ENCODE data around the gene KCNN3.
A peak's percentile ranks its signal among the peaks of the same experiment; 100 is the strongest.

Gene KCNN3

DNA sequence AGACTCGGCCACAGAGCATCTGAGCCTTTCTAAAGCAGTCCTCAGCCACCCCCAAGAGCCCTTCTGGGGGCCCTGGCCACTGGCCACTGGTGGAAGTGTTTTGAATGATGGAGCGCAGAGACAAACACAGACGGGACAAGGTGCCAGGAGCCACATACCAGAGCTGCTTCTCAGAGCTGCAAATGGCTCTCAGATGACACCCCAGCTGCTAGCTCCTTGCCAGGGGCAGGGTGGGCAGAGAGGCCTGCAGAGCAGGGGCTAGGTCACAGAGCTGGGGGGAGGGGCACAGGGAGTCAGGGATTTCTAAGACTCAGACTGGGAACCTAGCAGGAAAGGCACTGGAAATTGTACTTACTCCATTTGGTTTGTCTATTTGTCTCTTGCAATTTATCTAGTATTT, 30.4 kb downstream of the KCNN3 start:
- DNase-seq (ENCODE audit: insufficient read length, low spot score), result no peak
- no peak for FAIRE-seq
- no peak for TF ChIP-seq POLR2A (IDR thresholded peaks at IDR 0.05; ENCODE audit: low read depth, low read length)
- no peak for TF ChIP-seq SPI1 (IDR thresholded peaks at IDR 0.05; ENCODE audit: low read depth, low read length)

DNA sequence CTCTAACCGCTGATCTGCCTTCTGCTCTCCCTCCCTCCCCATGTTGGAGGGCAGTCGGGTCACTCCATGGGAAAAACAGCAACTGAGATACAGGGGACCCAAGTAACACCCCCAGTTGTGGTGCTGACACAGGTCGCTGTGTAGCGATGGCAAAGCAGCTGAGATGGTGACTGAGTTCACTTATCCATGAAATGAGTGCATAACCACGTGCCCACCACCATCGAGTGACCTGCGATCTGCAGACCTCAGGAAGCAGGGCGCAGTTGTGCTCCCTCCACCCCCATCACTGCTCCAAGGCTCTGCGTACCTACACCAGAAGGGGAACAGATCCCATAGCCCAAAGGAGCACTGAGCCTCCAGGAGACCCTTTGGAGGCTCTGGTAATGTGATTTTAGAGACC, 31.1 kb downstream of the KCNN3 start:
- no peak for DNase-seq (ENCODE audit: insufficient read length, low spot score)
- no peak for TF ChIP-seq POLR2A (IDR thresholded peaks at IDR 0.05; ENCODE audit: low read depth, low read length)
- TF ChIP-seq POU2F2 (IDR thresholded peaks at IDR 0.05; ENCODE audit: low read depth, low read length), result no peak
- no peak for TF ChIP-seq POLR2AphosphoS5 (IDR thresholded peaks at IDR 0.05; ENCODE audit: low read depth, low read length)
- TF ChIP-seq PAX5 (IDR thresholded peaks at IDR 0.05; ENCODE audit: insufficient read depth, low read length, severe bottlenecking), result no peak
- TF ChIP-seq SPI1 (IDR thresholded peaks at IDR 0.05; ENCODE audit: low read depth, low read length), result no peak
- no peak for TF ChIP-seq TAF1 (IDR thresholded peaks at IDR 0.05; ENCODE audit: low read depth, low read length)
- FAIRE-seq, result no peak

DNA sequence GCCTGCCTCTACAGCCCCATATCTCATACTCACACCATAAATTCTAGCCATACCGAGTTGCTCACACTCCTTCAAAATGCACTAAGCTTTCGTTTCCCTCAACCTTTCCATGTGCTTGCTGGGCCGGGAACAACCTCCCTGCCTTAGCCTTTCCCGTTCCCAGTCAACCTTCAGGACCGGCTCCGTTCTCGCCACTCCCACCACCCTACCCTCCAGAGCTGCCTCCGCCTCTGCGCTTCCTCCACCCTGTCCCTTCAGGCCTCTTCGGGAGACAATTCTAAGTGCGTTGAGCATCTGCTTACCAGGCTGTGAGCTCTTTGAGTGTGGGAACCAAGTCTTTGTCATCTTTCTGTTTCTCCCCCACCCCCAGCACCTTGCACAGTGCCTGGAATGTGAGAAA, 31.6 kb downstream of the KCNN3 start:
- TF ChIP-seq POU2F2 (IDR thresholded peaks at IDR 0.05; ENCODE audit: low read depth, low read length), result no peak
- no peak for TF ChIP-seq SPI1 (IDR thresholded peaks at IDR 0.05; ENCODE audit: low read depth, low read length)
- TF ChIP-seq POLR2A (IDR thresholded peaks at IDR 0.05; ENCODE audit: low read depth, low read length), result no peak
- no peak for TF ChIP-seq TAF1 (IDR thresholded peaks at IDR 0.05; ENCODE audit: low read depth, low read length)
- TF ChIP-seq POLR2AphosphoS5 (IDR thresholded peaks at IDR 0.05; ENCODE audit: low read depth, low read length), result no peak
- TF ChIP-seq PAX5 (IDR thresholded peaks at IDR 0.05; ENCODE audit: insufficient read depth, low read length, severe bottlenecking), result no peak
- no peak for FAIRE-seq
- DNase-seq (ENCODE audit: insufficient read length, low spot score), result no peak

DNA sequence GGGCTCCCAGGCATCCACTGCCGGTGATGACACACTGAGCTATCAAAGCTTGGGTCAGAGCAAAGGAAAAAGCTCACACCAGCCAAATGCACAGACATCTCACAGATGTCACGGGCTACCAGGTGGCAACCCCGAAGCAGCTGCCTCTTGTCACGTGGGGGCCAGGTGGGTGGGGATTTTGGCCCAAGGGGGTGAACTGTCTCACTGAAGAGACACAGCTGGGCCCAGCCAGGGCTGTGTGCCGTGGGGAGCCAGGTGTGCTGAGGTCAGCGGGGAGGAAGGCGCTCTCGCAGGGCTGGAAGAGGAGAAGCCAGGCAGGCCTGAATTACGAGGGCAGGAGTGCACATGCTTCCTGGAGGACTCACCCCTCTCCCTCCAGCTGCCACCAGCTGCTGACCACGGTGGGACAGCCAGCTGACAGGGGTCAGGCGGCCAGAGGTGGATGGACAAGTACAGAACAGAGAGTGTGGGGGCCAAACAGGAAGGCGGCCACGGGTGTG, 32.4 kb downstream of the KCNN3 start:
- FAIRE-seq (peak; percentile 92), DNase-seq (ENCODE audit: insufficient read length, low spot score) (peak; percentile 65)
- TF ChIP-seq PAX5 (IDR thresholded peaks at IDR 0.05; ENCODE audit: insufficient read depth, low read length, severe bottlenecking) (no peak), TAF1 (IDR thresholded peaks at IDR 0.05; ENCODE audit: low read depth, low read length) (no peak), POLR2A (IDR thresholded peaks at IDR 0.05; ENCODE audit: low read depth, low read length) (no peak), POU2F2 (IDR thresholded peaks at IDR 0.05; ENCODE audit: low read depth, low read length) (0 out of 2 replicates have a peak, but pooled peaks have one; percentile 31), POLR2AphosphoS5 (IDR thresholded peaks at IDR 0.05; ENCODE audit: low read depth, low read length) (peak; percentile 54; the same call in 1 of the 2 replicates)

DNA sequence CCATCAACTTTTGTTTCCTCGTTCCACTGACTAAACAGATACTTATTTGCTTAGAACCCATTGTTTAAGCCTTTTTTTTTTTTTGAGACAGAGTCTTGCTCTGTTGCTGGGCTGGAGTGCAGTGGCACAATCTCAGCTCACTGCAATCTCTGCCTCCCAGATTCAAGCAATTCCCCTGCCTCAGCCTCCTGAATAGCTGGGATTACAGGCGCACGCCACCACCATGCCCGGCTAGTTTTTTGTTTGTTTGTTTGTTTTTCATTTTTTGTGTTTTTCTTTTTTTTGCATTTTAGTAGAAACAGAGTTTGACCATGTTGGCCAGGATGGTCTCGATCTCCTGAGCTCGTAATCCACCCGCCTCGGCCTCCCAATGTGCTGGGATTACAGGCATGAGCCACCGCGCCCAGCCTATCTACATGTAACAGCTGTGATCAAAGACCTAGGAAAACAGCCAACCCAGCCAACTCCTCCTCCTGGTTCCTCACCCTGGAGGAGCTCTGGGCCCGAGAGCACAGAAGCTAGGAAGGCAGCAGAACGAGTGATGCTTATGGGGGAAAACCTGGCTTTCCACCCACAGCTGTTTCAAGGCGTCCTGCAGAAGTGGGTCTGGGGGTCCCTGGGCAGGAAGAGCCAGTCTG, 32.9 kb downstream of the KCNN3 start:
- DNase-seq (ENCODE audit: insufficient read length, low spot score) (no peak), FAIRE-seq (no peak)
- TF ChIP-seq SPI1 (IDR thresholded peaks at IDR 0.05; ENCODE audit: low read depth, low read length), result no peak
- TF ChIP-seq TAF1 (IDR thresholded peaks at IDR 0.05; ENCODE audit: low read depth, low read length), result no peak
- no peak for TF ChIP-seq POU2F2 (IDR thresholded peaks at IDR 0.05; ENCODE audit: low read depth, low read length)
- no peak for TF ChIP-seq POLR2A (IDR thresholded peaks at IDR 0.05; ENCODE audit: low read depth, low read length)
- no peak for TF ChIP-seq PAX5 (IDR thresholded peaks at IDR 0.05; ENCODE audit: insufficient read depth, low read length, severe bottlenecking)
- no peak for TF ChIP-seq POLR2AphosphoS5 (IDR thresholded peaks at IDR 0.05; ENCODE audit: low read depth, low read length)

DNA sequence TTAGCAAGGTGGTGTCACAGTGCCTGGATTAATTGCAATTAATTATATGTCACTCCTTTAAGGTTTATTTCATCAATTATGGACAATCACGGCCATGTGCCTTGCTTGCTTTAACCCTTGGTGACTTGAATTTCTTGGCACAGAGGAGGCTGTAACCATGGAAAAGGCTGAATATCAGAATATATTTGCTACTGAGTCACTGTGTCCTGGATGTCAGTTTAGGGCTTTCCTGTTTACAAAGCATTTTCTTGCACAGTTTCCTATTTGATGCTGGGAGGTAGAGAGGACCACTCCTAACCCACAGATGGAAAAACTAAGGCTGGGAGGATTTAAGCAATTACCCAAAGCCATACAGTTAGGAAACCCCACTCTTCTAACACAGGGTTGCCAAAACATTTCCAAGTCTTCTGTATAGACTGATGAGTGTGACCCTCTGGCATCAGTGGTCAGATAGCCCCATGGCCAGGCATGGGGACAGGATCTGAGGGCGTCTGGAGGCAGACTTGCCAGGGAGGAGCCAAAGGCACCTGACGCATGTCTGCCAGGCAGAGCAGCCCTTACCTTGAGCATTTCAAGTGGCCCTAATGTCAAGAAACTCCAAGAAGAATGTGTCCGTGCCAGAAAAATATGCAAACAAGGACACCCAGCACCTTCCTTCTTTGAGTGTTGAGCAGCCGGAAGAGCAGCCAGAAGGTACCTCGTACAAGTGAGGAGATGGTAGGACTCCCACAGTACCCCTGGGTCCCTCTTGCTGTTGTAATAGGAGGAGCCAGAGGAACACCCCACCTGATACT, 34.4 kb downstream of the KCNN3 start:
- no peak for DNase-seq (ENCODE audit: insufficient read length, low spot score)
- FAIRE-seq, result no peak
- no peak for TF ChIP-seq PAX5 (IDR thresholded peaks at IDR 0.05; ENCODE audit: insufficient read depth, low read length, severe bottlenecking)

GRCh38 chr1:154833841-154834240, 36.2 kb downstream of the KCNN3 start:
- TF ChIP-seq TAF1 (IDR thresholded peaks at IDR 0.05; ENCODE audit: low read depth, low read length), result no peak
- TF ChIP-seq PAX5 (IDR thresholded peaks at IDR 0.05; ENCODE audit: insufficient read depth, low read length, severe bottlenecking), result no peak
- TF ChIP-seq POLR2AphosphoS5 (IDR thresholded peaks at IDR 0.05; ENCODE audit: low read depth, low read length), result no peak
- no peak for TF ChIP-seq POU2F2 (IDR thresholded peaks at IDR 0.05; ENCODE audit: low read depth, low read length)
- TF ChIP-seq SPI1 (IDR thresholded peaks at IDR 0.05; ENCODE audit: low read depth, low read length), result no peak
- no peak for TF ChIP-seq POLR2A (IDR thresholded peaks at IDR 0.05; ENCODE audit: low read depth, low read length)
- FAIRE-seq (no peak), DNase-seq (ENCODE audit: insufficient read length, low spot score) (no peak)

GRCh38 chr1:154833209-154833608, 36.9 kb downstream of the KCNN3 start:
- FAIRE-seq (no peak), DNase-seq (ENCODE audit: insufficient read length, low spot score) (no peak)
- no peak for TF ChIP-seq TAF1 (IDR thresholded peaks at IDR 0.05; ENCODE audit: low read depth, low read length)
- TF ChIP-seq PAX5 (IDR thresholded peaks at IDR 0.05; ENCODE audit: insufficient read depth, low read length, severe bottlenecking), result no peak
- TF ChIP-seq POLR2AphosphoS5 (IDR thresholded peaks at IDR 0.05; ENCODE audit: low read depth, low read length), result no peak
- TF ChIP-seq POLR2A (IDR thresholded peaks at IDR 0.05; ENCODE audit: low read depth, low read length), result no peak
- TF ChIP-seq POU2F2 (IDR thresholded peaks at IDR 0.05; ENCODE audit: low read depth, low read length), result no peak
- no peak for TF ChIP-seq SPI1 (IDR thresholded peaks at IDR 0.05; ENCODE audit: low read depth, low read length)

GRCh38 chr1:154832384-154832783, 37.7 kb downstream of the KCNN3 start:
- TF ChIP-seq POLR2A (IDR thresholded peaks at IDR 0.05; ENCODE audit: low read depth, low read length) (no peak), SPI1 (IDR thresholded peaks at IDR 0.05; ENCODE audit: low read depth, low read length) (no peak), TAF1 (IDR thresholded peaks at IDR 0.05; ENCODE audit: low read depth, low read length) (no peak), POLR2AphosphoS5 (IDR thresholded peaks at IDR 0.05; ENCODE audit: low read depth, low read length) (no peak), POU2F2 (IDR thresholded peaks at IDR 0.05; ENCODE audit: low read depth, low read length) (no peak), PAX5 (IDR thresholded peaks at IDR 0.05; ENCODE audit: insufficient read depth, low read length, severe bottlenecking) (no peak)
- DNase-seq (ENCODE audit: insufficient read length, low spot score) (no peak), FAIRE-seq (no peak)

DNA sequence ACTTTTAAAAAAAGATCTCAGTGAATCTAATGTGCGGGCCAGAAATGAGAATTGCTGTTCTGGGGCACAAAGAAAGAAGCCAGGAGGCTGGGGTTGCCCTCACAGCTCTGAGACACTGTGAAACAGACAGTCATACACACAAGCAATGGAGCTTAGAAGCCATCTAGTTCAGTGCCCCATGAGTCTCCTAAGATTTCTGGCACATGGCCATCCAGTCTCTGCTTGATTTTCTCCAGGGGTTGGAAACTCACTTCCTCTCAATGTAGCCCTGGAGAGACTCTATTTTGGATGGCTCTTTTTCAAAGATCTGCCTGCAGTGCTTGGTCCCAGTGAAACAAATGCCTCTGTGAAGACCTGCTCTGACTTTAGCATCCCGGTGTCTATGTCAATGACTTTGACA, 38.6 kb downstream of the KCNN3 start:
- FAIRE-seq, result no peak
- TF ChIP-seq POLR2A (IDR thresholded peaks at IDR 0.05; ENCODE audit: low read depth, low read length), result no peak
- TF ChIP-seq PAX5 (IDR thresholded peaks at IDR 0.05; ENCODE audit: insufficient read depth, low read length, severe bottlenecking), result no peak
- no peak for TF ChIP-seq SPI1 (IDR thresholded peaks at IDR 0.05; ENCODE audit: low read depth, low read length)
- TF ChIP-seq POU2F2 (IDR thresholded peaks at IDR 0.05; ENCODE audit: low read depth, low read length), result no peak
- TF ChIP-seq TAF1 (IDR thresholded peaks at IDR 0.05; ENCODE audit: low read depth, low read length), result no peak
- no peak for TF ChIP-seq POLR2AphosphoS5 (IDR thresholded peaks at IDR 0.05; ENCODE audit: low read depth, low read length)
- no peak for DNase-seq (ENCODE audit: insufficient read length, low spot score)

All from GM12891 (cell line).